GM13976 (cell line): Measurements from ENCODE around the gene FLVCR2.

Source experiments
- DNase-seq: peaks from one replicate; pipeline ENCODE4 v3.0.0; 2012; ENCODE audit warnings: low spot score
- in situ Hi-C: fragments of 300-500 bp; cut with MboI; formaldehyde crosslinking; loops from one replicate; pipeline ENCODE4 v1.12.0; 2022; ENCODE audit warnings: low sequenced_read_pairs, mixed read lengths, inconsistent platforms; ENCODE audit not compliant: unreplicated experiment
- TF ChIP-seq, protein P1 (sequence below): IDR thresholded peaks from 2 replicates; pipeline ENCODE4 v1.5.1; 2012; ENCODE audit warnings: borderline replicate concordance, mild to moderate bottlenecking; ENCODE audit not compliant: insufficient read depth; ENCODE audit errors: extremely low read depth, missing control alignments, control extremely low read depth

Gene FLVCR2

DNA sequence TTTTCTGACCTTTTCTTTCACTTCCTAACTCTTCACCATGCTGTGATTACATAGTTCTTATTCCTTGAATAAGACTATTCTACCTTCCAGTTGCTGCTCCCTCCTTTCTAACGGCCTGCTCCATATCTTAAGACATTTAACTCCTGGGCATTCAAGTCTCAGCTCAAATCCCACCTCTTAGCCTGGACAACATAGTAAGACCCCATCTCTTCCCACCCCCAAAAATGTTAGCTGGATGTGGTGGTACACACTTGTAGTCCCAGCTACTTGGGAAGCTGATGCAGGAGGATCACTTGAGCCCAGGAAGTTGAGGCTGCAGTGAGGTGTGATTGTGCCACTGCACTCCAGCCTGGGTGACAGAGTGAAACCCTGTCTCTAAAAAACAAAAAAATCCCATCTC is 71.4 kb downstream of the FLVCR2 start:
- DNase-seq, result no peak
- TF ChIP-seq, protein P1, sequence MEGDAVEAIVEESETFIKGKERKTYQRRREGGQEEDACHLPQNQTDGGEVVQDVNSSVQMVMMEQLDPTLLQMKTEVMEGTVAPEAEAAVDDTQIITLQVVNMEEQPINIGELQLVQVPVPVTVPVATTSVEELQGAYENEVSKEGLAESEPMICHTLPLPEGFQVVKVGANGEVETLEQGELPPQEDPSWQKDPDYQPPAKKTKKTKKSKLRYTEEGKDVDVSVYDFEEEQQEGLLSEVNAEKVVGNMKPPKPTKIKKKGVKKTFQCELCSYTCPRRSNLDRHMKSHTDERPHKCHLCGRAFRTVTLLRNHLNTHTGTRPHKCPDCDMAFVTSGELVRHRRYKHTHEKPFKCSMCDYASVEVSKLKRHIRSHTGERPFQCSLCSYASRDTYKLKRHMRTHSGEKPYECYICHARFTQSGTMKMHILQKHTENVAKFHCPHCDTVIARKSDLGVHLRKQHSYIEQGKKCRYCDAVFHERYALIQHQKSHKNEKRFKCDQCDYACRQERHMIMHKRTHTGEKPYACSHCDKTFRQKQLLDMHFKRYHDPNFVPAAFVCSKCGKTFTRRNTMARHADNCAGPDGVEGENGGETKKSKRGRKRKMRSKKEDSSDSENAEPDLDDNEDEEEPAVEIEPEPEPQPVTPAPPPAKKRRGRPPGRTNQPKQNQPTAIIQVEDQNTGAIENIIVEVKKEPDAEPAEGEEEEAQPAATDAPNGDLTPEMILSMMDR, result no peak
- in situ Hi-C loops, result loop anchor here (5.0 kb wide), 2 partner anchors 72 to 342 kb away; partner anchors contain the start of gene FLVCR2

DNA sequence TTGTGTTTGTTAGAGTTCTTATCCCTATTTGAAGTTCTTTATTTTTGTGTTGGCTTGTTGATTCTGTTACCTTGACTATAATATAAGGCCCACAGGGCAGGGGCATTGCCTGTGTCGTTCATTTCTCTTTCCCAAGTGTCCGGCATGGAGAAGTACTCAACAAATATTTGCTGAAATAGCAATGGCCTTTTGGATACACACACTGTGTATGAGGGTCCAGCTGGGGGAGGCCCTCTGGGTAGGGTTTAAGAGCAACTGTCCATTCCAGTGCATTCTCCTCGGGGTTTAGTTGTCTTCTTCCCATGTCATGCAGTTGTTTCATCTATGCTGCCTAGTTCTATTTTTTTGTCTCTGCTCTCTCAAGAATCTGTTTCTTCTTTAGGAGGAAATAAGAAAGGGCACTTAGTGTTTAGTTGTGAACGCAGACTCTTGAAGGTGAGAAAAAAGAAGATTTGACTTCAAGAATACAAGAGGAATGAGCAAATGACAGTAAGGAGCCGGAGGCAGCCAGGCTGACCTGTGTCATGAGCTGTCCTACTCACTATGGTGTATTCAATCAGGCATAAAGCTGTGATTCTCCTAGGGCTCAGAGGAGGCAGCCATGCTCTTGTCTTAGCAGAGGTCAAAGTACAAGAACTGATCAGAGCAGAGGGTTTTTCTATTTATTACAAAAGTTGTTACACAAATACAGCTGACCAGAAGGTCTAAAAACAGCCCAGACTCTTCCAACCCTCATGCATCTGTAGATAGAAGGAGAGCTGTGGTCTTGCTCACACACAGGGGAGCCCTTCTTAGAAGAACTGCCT is 72.0 kb downstream of the FLVCR2 start:
- in situ Hi-C loops, result loop anchor here (5.0 kb wide), 1 partner anchor 73 kb away; the partner anchor contains the start of gene FLVCR2
- no peak for DNase-seq
- TF ChIP-seq, protein P1, result no peak

DNA sequence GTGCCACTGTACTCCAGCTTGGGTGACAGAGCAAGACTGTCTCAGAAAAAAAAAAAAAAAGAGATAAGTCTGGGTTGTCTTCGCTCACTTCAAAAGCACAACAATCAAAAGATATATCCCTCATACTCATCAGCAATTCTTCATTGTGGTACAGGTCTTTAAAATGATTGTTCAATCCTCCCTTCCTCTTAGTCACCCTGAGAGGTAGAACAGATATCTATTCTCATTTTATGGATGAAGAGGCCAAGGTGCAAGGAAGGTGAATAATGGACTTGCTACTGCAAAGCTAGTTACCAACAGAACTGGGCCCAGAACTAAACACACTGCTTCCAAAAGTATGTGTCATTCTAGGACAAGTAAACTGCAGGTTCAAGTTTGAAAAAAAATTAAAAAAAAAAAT is 75.1 kb downstream of the FLVCR2 start:
- in situ Hi-C loops, result loop anchor here (5.0 kb wide), 1 partner anchor 76 kb away; the partner anchor contains the start of gene FLVCR2
- TF ChIP-seq, protein P1, result no peak
- DNase-seq, result no peak

DNA sequence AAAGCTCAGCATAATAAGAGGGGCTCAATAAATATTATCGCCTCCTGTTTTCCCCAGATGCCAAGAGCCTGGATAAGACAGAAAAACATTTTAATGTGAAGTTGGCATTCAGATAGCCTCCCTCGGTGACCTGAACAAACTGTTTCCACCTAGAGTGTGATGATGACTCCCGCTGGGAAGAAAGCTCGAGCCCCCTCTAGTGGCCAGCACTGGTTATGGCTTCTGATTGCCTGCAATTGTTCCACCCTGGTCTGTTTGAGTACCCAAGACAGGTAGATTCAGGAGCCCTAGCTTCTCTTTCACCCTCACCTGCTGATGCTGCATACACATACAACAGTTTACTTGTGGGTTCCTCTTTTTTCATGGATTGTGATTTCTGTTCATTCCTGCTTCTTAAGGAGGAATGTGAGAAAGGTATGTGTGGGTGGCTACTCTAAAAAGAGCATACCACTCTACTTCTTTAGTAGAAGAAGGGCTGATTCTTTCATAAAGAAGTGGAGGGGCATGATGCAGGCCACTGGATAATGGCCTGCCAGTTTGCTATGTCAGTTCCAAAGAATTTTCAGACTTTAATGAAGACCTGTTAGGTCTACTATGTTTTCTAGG is 75.8 kb downstream of the FLVCR2 start:
- TF ChIP-seq, protein P1, result peak; percentile 89
- in situ Hi-C loops, result loop anchor here (5.0 kb wide), 1 partner anchor 77 kb away; the partner anchor contains the start of gene FLVCR2
- peak; percentile 78 for DNase-seq

DNA sequence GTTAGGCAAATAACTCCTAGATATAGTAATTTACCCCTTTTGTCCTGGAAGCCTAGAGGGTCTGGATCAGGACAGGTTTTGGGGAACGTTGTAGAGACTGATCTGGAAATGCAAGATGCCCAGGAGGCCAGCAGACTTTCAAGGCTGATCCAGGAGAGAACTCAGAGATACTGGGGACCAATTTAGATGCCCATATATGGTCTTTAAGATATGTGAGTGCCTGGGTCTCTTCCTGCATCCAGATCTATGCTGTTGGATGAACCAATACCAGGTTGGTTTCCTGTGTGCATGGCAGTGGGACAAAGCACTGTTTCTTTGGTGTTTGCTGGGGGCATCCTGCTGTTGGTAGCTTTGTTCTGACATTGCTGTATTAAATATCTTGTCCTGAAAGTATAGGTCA is 76.8 kb downstream of the FLVCR2 start:
- DNase-seq, result no peak
- TF ChIP-seq, protein P1, result no peak
- in situ Hi-C loops, result no loop called here

DNA sequence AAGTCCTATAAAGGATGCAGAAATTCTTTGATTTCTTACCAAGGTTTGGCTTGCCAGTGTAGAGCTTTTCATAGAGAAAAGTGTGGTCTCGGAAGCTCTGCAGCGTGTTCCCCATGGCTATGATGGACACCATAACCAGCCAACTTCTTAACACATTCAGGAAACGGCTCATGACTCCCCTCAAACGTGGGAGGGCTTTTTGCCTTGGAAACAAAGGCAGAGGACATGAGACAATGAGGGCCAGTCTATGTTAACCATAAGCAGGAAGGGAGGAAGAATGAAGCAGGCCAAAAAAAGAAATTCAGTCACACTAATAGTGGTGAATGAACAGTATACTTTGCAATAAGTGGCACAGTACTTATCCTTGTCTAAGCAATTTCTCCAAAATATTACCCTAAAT is 78.9 kb downstream of the FLVCR2 start:
- TF ChIP-seq, protein P1, result no peak
- in situ Hi-C loops, result no loop called here
- no peak for DNase-seq
